ENCODE measurements around the gene GHRHR.

The GHRHR gene

DNA sequence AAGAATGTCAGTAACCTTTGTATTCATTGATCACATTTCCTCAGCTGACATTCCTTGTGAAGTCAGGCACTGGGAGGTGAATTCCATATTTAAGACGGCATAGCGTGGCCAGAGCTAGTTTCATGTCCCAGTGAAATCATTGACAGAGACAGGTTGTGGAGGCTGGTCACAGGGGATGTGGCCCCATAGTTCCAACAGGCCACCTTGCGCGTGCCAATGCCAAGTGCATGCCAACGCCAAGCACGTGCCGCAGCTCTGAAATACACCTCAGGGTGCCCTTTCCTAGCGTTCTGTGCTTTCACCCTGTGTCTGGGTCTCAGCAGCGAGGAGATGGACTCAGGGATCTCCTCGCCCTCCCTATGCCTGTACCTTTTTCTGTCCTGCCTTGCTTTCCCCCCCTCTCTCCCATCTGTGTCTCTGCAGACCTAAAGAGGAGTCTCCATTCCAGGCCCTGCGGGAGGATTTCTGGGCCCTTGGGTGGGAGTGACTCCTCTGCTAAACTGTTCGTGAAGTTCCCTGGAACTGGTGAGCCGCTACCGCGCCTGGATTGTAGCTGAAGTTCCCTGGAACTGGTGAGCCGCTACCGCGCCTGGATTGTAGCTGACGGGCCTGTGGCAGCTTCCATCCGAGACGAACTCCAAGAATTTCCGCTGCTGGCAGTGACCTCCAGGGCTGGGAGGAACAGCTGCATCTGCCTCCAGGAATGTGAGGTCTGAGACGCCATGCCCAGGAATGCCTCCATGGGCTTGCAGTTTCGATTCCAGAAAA is 32.4 kb upstream of the GHRHR start:
- no peak for DNase-seq (ENCODE audit: low spot score)
- no peak overlapping the region for H3K27ac ChIP-seq
- ChIA-PET CTCF (no interaction called here), POLR2A (ENCODE audit: low non-redundant PET) (no interaction called here)
- TF ChIP-seq CTCF (conservative IDR thresholded peaks at IDR 0.05; ENCODE audit: low read depth), result no peak

GRCh38 chr7:30931929-30932540 is 31.7 kb upstream of the GHRHR start:
- DNase-seq (ENCODE audit: low spot score), result no peak
- no peak for TF ChIP-seq CTCF (conservative IDR thresholded peaks at IDR 0.05; ENCODE audit: low read depth)
- POLR2A ChIA-PET (ENCODE audit: low non-redundant PET), result no interaction called here
- CTCF ChIA-PET, result no interaction called here
- H3K27ac ChIP-seq, result no peak overlapping the region

GRCh38 chr7:30932562-30932961 is 31.2 kb upstream of the GHRHR start:
- POLR2A ChIA-PET (ENCODE audit: low non-redundant PET), result no interaction called here
- TF ChIP-seq CTCF (conservative IDR thresholded peaks at IDR 0.05; ENCODE audit: low read depth), result no peak
- no peak overlapping the region for H3K27ac ChIP-seq
- DNase-seq (ENCODE audit: low spot score), result no peak
- CTCF ChIA-PET, result interaction anchor here (0.5 kb wide), 1 partner anchor 86 kb away, joined by 3 read pairs; no protein-coding TSS in a partner anchor

GRCh38 chr7:30933124-30933974 is 30.4 kb upstream of the GHRHR start:
- H3K27ac ChIP-seq, result no peak overlapping the region
- TF ChIP-seq CTCF (conservative IDR thresholded peaks at IDR 0.05; ENCODE audit: low read depth), result no peak
- DNase-seq (ENCODE audit: low spot score), result no peak
- ChIA-PET POLR2A (ENCODE audit: low non-redundant PET) (no interaction called here), CTCF (interaction anchor here (0.5 to 1.3 kb wide), 4 partner anchors 9 to 128 kb away, joined by 3 to 4 read pairs (median 3); no protein-coding TSS in a partner anchor)

- DNase-seq (ENCODE audit: low spot score), result no peak
- ChIA-PET POLR2A (ENCODE audit: low non-redundant PET) (no interaction called here), CTCF (interaction anchor here (1.1 to 1.3 kb wide), 2 partner anchors 10 to 14 kb away, joined by 3 to 4 read pairs; no protein-coding TSS in a partner anchor)
- TF ChIP-seq CTCF (conservative IDR thresholded peaks at IDR 0.05; ENCODE audit: low read depth), result no peak
- H3K27ac ChIP-seq, result no peak overlapping the region
These were observed 29.5 kb upstream of the GHRHR start for GRCh38 chr7:30934225-30934624.
